Coronary artery (tissue), 2 donors: ENCODE data around the gene ARL8A.
"Not testable (repeated sequence)": the region's sequence is repeated elsewhere in the genome, so short reads cannot be mapped to it uniquely, and the experiment has no call there.

Experiments used
- DNase-seq: peaks from one replicate; pipeline ENCODE4 v3.0.0-alpha.2; 2017; ENCODE audit warnings: low spot score
- H3K27ac ChIP-seq, 2 donors: fragments of 200-600 bp; sonication (generic); one replicate each; pipeline ENCODE4 v1.5.1; 2016 to 2019
- H3K4me3 ChIP-seq: fragments of 200-600 bp; sonication (generic); 2 replicates; pipeline ENCODE4 v1.5.1; 2016; ENCODE audit warnings: mild to moderate bottlenecking, moderate library complexity
- CTCF ChIP-seq: fragments of 200-600 bp; sonication (generic); IDR thresholded peaks from one replicate; pipeline ENCODE4 v1.5.1; 2019; ENCODE audit warnings: antibody characterized with exemption

ARL8A gene

GRCh38 chr1:202181586-202181985 lies 37.0 kb upstream of the ARL8A start:
- DNase-seq, result no peak

GRCh38 chr1:202180751-202181139 lies 36.2 kb upstream of the ARL8A start:
- not testable (repeated sequence) for H3K4me3 ChIP-seq, H3K27ac ChIP-seq, DNase-seq

More at GRCh38 chr1:202181586-202181985, 37.0 kb upstream of the ARL8A start:
- Histone ChIP-seq H3K4me3 (no peak overlapping the region), H3K27ac (no peak overlapping the region)
- no peak for TF ChIP-seq CTCF

GRCh38 chr1:202179828-202180750 lies 35.6 kb upstream of the ARL8A start:
- Histone ChIP-seq H3K27ac (no peak overlapping the region), H3K4me3 (no peak overlapping the region)
- DNase-seq, result no peak
- no peak for TF ChIP-seq CTCF

GRCh38 chr1:202176949-202177927 lies 32.7 kb upstream of the ARL8A start:
- Histone ChIP-seq H3K27ac (no peak overlapping the region), H3K4me3 (no peak overlapping the region)
- no peak for TF ChIP-seq CTCF
- no peak for DNase-seq

- Histone ChIP-seq H3K4me3 (no peak overlapping the region), H3K27ac (no peak overlapping the region)
- no peak for DNase-seq
- no peak for TF ChIP-seq CTCF
Measured at GRCh38 chr1:202173993-202174392, 29.5 kb upstream of the ARL8A start.

- Histone ChIP-seq H3K4me3 (no peak overlapping the region), H3K27ac (no peak overlapping the region)
- no peak for TF ChIP-seq CTCF
- DNase-seq, result no peak
Measured at GRCh38 chr1:202172015-202172355, 27.4 kb upstream of the ARL8A start.

GRCh38 chr1:202171292-202172014 lies 26.9 kb upstream of the ARL8A start:
- Histone ChIP-seq H3K4me3 (no peak overlapping the region), H3K27ac (no peak overlapping the region)
- TF ChIP-seq CTCF, result no peak
- DNase-seq, result no peak
